Effector memory CD4-positive, alpha-beta T cell (primary cell): ENCODE measurements around the gene PMFBP1.

Experiments
- DNase-seq, 3 donors: peaks; one replicate each; pipeline ENCODE4 v3.0.0-alpha.2; 2020
- H3K27ac ChIP-seq: 2 replicates; pipeline ENCODE4 v1.7.0; 2013; ENCODE audit warnings: mild to moderate bottlenecking, low read length, moderate library complexity; ENCODE audit not compliant: insufficient read depth, poor library complexity, severe bottlenecking
- H3K27me3 ChIP-seq: replicated peaks from 2 replicates; pipeline ENCODE4 v1.7.0; 2013; ENCODE audit warnings: mild to moderate bottlenecking, low read length; ENCODE audit not compliant: insufficient read depth, control insufficient read depth, poor library complexity, severe bottlenecking
- H3K36me3 ChIP-seq: 2 replicates; pipeline ENCODE4 v1.7.0; 2013; ENCODE audit warnings: mild to moderate bottlenecking, low read length, moderate library complexity; ENCODE audit not compliant: control insufficient read depth, insufficient read depth
- H3K4me1 ChIP-seq: 2 replicates; pipeline ENCODE4 v1.7.0; 2013; ENCODE audit warnings: low read length, mild to moderate bottlenecking; ENCODE audit not compliant: control insufficient read depth, insufficient read depth, poor library complexity, severe bottlenecking
- H3K4me3 ChIP-seq: 2 replicates; pipeline ENCODE4 v1.7.0; 2013; ENCODE audit warnings: low read length, low read depth, mild to moderate bottlenecking; ENCODE audit not compliant: insufficient read depth, poor library complexity, severe bottlenecking
- H3K9me3 ChIP-seq: 2 replicates; pipeline ENCODE4 v1.7.0; 2013; ENCODE audit warnings: mild to moderate bottlenecking, low read length, moderate library complexity; ENCODE audit not compliant: control insufficient read depth

The PMFBP1 gene

DNA sequence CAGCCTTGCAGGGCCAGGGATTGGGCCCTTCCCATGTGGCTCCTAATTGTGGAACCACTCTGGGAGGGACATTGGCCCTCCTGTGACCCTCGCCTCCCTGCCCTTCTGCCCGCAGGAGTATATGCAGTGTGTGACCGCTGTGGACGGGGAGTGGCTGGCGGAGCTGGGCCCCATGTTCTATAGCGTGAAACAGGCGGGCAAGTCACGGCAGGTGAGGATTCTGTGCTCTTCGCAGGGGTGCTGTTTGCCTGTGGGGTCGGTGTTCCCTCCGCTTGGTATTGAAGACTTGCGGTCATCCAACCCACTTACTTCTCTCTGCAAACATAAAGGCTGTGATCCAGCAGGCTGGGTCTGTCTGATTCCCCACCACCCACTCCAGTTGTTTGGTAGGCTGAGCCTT lies 62.7 kb downstream of the PMFBP1 start:
- no peaks in the 10 kb centered on the region for H3K4me1 ChIP-seq
- DNase-seq = no peak
- no peaks in the 10 kb centered on the region for H3K9me3 ChIP-seq
- H3K27ac ChIP-seq = no peak overlapping the region
- no peak overlapping the region for H3K4me3 ChIP-seq
- H3K36me3 ChIP-seq = peaks cover 85% of the 10 kb centered on the region
- H3K27me3 ChIP-seq = no peaks in the 10 kb centered on the region

GRCh38 chr16:72108353-72109102 lies 63.4 kb downstream of the PMFBP1 start:
- H3K4me3 ChIP-seq = no peak overlapping the region
- H3K36me3 ChIP-seq = peaks cover 93% of the 10 kb centered on the region
- DNase-seq = no peak
- no peaks in the 10 kb centered on the region for H3K9me3 ChIP-seq
- H3K27me3 ChIP-seq = no peaks in the 10 kb centered on the region
- H3K27ac ChIP-seq = no peak overlapping the region
- H3K4me1 ChIP-seq = no peaks in the 10 kb centered on the region

- Histone ChIP-seq H3K27me3 (no peaks in the 10 kb centered on the region), H3K36me3 (peaks cover 98% of the 10 kb centered on the region), H3K4me1 (no peaks in the 10 kb centered on the region), H3K27ac (no peak overlapping the region), H3K4me3 (no peak overlapping the region), H3K9me3 (no peaks in the 10 kb centered on the region)
- no peak for DNase-seq
Observed at GRCh38 chr16:72107371-72107770, 64.6 kb downstream of the PMFBP1 start.

DNA sequence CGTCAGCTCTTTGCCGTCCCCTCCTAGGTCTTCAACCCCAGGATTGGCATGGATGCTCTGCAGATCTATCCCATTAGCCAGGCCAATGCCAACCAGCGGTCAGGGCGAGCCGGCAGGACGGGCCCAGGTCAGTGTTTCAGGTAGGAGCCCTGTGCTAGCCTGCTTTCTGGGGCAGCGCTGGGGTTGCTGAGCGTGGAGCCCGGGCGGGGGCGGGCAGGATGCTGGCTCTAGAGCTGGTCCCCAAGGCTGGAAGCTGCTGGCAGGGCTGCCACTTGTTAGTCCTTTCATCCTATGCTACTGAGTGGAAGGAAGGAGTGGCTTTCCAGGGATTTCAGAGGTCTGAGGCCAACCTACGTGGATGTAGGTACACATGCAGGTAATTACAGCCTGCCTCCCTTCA lies 66.0 kb downstream of the PMFBP1 start:
- H3K27me3 ChIP-seq = no peaks in the 10 kb centered on the region
- H3K36me3 ChIP-seq = peaks cover 98% of the 10 kb centered on the region
- H3K4me1 ChIP-seq = no peaks in the 10 kb centered on the region
- H3K4me3 ChIP-seq = no peak overlapping the region
- no peaks in the 10 kb centered on the region for H3K9me3 ChIP-seq
- DNase-seq = no peak
- no peak overlapping the region for H3K27ac ChIP-seq

DNA sequence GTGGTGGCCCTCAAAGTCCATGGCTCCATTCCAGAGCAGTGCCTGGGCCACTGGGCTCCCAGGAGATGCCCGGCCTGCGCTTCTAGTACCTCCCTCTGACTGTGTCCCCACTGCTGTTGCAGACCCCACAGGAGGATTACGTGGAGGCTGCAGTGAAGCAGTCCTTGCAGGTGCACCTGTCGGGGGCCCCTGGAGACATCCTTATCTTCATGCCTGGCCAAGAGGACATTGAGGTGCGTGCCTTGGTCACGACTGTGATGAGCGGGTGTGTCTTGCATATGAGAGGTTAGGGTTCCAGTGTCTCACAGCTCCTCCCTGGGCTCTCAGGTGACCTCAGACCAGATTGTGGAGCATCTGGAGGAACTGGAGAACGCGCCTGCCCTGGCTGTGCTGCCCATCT lies 67.0 kb downstream of the PMFBP1 start:
- Histone ChIP-seq H3K9me3 (no peaks in the 10 kb centered on the region), H3K27ac (no peak overlapping the region), H3K27me3 (no peaks in the 10 kb centered on the region), H3K36me3 (peaks cover 98% of the 10 kb centered on the region), H3K4me1 (no peaks in the 10 kb centered on the region), H3K4me3 (no peak overlapping the region)
- DNase-seq = no peak

- H3K4me3 ChIP-seq = no peak overlapping the region
- no peaks in the 10 kb centered on the region for H3K9me3 ChIP-seq
- H3K27ac ChIP-seq = no peak overlapping the region
- no peak for DNase-seq
- peaks cover 96% of the 10 kb centered on the region for H3K36me3 ChIP-seq
- H3K4me1 ChIP-seq = no peaks in the 10 kb centered on the region
- no peaks in the 10 kb centered on the region for H3K27me3 ChIP-seq
Observed at GRCh38 chr16:72101195-72101594, 70.8 kb downstream of the PMFBP1 start.

DNA sequence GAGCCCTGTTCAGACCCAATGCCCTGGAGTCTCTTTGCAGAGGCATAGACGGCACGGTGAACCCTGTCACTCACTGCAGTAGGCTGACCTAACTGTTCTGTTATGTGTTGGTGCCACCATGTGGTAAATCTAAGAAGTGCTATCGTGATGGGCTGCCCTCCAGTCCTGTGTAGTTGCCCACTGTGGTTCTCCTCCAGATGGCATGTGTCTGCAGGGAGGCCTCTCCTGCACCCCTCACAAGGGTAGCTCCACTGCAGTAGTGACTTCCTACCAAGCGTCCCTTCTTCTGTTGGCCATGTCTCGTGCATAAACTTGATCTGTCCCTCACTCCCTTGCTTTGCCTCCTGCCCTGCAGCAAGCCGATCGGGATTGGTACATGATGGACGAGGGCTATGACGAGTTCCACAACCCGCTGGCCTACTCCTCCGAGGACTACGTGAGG lies 72.6 kb downstream of the PMFBP1 start:
- Histone ChIP-seq H3K4me1 (peaks cover 6% of the 10 kb centered on the region), H3K36me3 (peaks cover 82% of the 10 kb centered on the region), H3K4me3 (no peak overlapping the region), H3K27ac (no peak overlapping the region), H3K27me3 (no peaks in the 10 kb centered on the region), H3K9me3 (no peaks in the 10 kb centered on the region)
- peak in 1 of 3 donors; percentile 18 for DNase-seq

DNA sequence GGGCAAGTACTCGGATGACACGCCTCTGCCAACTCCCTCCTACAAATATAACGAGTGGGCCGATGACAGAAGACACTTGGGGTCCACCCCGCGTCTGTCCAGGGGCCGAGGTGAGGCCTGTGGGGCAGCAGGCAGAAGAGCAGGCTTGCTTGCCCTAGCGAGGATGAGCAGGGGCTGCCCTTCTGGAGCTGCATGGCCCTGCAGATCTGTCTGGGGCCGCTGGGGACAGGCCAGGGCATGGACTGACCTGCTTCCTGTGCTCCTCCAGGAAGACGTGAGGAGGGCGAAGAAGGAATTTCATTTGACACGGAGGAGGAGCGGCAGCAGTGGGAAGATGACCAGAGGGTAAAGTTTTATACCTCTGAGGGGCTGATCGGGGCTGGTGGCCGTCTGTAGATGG lies 73.0 kb downstream of the PMFBP1 start:
- Histone ChIP-seq H3K36me3 (peaks cover 77% of the 10 kb centered on the region), H3K4me3 (no peak overlapping the region), H3K27ac (no peak overlapping the region), H3K9me3 (no peaks in the 10 kb centered on the region), H3K27me3 (no peaks in the 10 kb centered on the region), H3K4me1 (peaks cover 10% of the 10 kb centered on the region)
- DNase-seq = no peak

- Histone ChIP-seq H3K4me1 (peaks cover 16% of the 10 kb centered on the region), H3K9me3 (no peaks in the 10 kb centered on the region), H3K27ac (peak overlapping the region; percentile 94), H3K4me3 (peak overlapping the region; percentile 76), H3K27me3 (no peaks in the 10 kb centered on the region), H3K36me3 (peaks cover 41% of the 10 kb centered on the region)
- DNase-seq = no peak
Observed at GRCh38 chr16:72094266-72094610, 77.7 kb downstream of the PMFBP1 start.

DNA sequence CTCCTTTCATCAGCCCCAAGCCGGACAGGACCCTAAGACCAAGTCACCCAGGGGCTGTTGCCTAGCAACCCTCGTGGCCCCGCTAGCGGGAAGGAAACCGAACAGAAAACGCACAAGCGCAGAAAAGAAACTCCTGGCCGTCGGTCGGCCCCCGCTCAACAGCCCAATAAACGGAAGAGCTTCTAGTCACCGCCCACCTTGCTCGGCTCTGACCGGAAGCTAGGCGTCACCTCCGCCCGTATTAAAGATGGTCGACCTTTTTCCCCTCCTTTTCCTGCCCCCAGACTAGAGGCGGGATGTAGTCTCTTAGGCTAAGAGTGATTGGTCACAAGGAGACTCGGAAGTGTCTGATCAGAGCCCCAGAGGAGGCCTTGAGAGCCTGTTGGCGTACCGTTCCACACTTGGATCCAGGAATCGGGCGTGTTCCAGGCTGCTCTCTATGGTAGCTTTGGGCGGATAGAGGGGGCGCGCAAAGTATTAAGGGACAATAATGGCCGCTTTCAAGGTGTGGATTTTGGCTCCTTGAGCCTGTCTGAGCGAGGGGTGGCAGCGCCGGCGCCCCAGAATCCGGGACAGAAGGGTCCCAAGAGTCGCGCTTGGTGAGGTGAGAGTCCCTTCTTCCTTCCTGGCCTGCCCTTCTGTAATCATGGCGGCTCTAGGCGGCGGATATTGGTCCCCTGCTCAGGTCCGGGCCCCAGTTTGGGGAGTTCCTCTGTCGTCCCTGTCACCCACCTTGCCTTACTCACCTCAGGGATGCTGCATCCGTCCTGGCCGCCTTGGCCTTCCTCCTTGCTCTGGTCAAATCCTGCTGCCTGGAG lies 78.3 kb downstream of the PMFBP1 start, which contains the start of the genes DHX38 and TXNL4B:
Gene DHX38, plus strand, starts transcription at position 400 of the 818 bp plus-strand sequence. CDS start 2,311 bp downstream, outside the sequence.
Gene TXNL4B, minus strand, starts transcription at position 173 of the 818 bp plus-strand sequence. CDS start 2,871 bp downstream, outside the sequence.
- peak within 1 kb of the TSS; percentile 76 for H3K4me3 ChIP-seq
- peaks cover 16% of the 10 kb centered on the region for H3K4me1 ChIP-seq
- peaks cover 40% of the 10 kb centered on the region for H3K36me3 ChIP-seq
- peak within 1 kb of the TSS; percentile 94 for H3K27ac ChIP-seq
- peak; percentile 81 to 89 (median 88) for DNase-seq
- H3K9me3 ChIP-seq = no peaks in the 10 kb centered on the region
- no peaks in the 10 kb centered on the region for H3K27me3 ChIP-seq
